HTERT RPE-1 (cell line): ENCODE measurements around the gene OLFM2.
"Not testable (repeated sequence)": the region's sequence is repeated elsewhere in the genome, so short reads cannot be mapped to it uniquely, and the experiment has no call there.

ENCODE experiments used
- in situ Hi-C: fragments of 300-500 bp; cut with MboI; formaldehyde crosslinking; loops from 4 replicates; pipeline ENCODE4 v1.14.3; 2020; ENCODE audit warnings: low sequenced_read_pairs

Gene OLFM2

GRCh38 chr19:9865732-9866501 is 70.4 kb downstream of the OLFM2 start:
- in situ Hi-C loops, result no loop called here

DNA sequence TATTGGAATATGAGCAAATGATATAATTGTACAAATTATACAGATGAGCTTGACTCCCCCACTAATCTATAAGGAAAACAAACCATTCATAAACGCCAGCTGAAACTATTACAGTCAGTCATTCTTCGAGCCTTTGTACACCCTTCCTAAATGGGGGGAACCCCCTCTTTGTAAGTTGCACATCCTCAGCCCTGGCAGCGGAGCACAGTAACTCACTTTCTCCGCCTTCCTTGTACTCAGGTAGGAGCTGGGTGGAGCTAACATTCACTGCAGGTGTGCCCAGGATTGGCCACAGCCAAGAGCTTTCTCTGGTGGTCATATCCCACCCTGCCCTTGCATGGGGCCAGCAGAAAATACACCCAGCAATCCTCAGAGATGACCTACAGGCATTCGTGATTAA is 72.6 kb downstream of the OLFM2 start:
- in situ Hi-C loops, result no loop called here

- in situ Hi-C loops, result no loop called here
These were observed 73.4 kb downstream of the OLFM2 start for GRCh38 chr19:9862938-9863337.

GRCh38 chr19:9861503-9861902 is 74.8 kb downstream of the OLFM2 start:
- in situ Hi-C loops, result no loop called here

DNA sequence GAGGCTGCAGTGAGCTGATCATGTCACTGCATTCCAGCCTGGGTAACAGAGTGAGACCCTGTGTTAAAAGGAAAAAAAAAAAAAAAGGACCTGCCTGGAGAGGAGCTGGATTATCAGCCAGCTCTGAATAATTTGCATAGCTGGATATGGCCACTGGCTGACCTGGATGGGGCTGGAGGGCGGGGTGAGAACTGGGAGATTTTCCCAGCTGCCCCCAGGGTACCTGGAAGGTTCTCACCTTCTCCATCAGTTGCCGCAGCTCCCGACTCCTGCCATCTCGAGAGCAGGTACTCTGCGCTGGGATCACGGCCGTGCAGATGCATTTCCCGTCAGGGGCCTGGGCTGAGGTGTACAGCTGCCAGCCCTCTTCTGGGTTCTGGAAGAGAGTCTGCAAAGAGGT is 75.9 kb downstream of the OLFM2 start:
- in situ Hi-C loops, result no loop called here

DNA sequence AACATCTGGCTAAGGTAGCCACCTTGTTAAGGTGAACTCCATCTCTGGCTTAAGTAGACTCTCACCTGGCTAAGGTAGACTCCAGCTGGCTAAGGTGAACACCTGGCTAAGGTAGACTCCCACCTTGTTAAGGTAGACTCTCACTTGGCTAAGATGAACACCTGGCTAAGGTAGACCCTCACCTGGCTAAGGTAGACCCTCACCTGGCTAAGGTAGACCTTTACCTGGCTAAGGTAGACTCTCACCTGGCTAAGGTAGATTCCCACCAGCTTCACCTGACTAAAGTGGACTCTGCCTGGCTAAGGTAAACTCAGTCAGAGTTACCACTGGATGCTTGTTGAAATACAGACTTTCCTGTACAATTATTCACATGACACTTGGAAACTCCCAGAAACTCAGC is 77.5 kb downstream of the OLFM2 start:
- in situ Hi-C loops, result no loop called here

DNA sequence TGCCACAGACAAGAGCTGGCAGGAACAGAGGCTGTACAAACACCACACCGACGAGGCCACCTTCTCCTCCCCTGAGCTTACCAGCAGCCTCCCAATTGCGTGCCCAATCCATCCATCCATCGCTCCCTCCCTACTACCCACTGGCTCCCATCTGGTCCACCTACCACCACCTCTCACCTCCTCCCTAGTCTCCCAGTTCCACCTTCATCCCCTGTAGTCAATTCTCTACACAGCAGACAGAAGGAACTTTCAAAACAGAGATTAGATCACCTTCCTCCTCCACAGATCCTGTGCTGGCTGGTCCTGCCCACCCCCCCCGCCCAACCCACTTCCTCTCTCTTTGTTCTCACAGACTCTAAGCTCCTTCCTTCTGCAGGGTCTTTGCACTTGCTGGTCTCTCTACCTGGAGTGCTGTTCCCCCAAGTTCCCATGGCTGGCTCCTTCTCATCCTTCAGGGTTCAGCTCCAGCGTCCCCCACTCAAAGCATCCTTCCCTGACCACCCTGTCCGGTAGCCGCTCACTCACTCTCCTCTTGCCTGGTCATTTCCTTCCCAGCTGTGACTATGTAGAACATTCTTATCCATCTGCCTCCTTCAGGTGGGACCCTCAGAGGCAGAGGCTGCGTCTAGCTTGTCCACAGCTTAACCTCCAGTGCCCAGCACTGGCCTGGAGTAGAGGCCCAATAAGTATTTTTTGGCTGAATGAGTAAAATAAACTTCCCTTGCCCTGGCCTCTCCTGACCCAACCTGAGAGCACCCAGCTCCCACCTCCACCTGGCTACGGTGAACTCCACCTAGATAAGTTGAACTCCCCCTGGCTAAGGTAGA is 78.2 kb downstream of the OLFM2 start:
- in situ Hi-C loops, result no loop called here

GRCh38 chr19:9857076-9857721 is 79.1 kb downstream of the OLFM2 start:
- in situ Hi-C loops, result no loop called here

DNA sequence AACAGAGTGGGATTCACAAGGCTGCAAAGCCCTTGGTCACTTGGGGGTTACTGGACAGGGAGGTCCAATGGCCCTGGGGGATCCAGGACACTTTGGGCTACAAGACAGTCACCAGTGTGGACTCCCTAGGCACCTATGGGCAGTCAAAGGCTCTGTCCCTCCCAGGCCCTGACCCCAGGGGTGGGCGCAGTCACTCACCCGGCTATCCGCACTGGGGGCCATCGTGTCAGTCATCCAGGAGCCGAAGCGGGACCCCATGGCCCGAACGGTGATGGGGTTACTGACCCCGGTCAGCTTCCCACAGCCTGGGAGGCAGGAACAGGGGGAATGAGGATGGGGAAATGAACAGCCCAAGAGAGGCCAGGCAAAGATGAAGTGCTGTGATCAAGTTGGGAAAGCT is 79.7 kb downstream of the OLFM2 start:
- in situ Hi-C loops, result no loop called here

- in situ Hi-C loops, result no loop called here
These were observed 82.0 kb downstream of the OLFM2 start for GRCh38 chr19:9854282-9854846.

DNA sequence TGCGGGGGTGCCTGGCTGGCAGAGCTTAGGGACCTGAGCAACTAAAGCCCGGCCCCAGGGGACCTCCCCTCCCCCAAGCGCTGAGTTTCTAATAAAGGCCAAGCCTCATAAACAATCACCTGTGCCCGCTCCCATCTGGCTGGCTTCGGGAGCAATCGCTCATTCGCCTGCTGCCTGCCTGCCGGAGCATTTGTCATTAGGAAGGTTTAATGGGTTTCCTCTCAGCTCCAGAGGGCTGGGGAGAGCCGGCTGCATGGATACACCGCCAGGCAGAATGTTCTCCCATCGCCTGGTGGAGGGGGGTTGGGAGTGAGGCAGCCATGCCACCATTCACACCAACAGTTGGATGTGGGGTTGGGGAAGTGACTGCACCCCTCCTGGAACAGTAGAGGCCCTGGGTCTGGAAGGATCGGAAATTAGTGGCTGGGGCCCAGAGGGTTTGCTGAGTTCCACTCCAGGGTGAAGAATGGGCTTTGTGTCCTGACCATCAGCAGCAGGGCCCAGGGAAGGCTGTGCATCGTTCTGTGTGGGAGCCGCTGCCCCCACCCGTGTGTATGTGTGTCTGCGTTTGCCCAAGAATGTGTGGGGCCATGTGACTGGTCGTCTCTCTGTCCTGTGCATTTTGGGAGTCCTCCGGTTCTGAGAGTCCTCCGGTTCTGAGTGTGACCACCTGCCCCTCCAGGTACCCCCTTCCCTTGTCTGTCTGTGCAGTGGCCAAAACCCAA is 85.9 kb downstream of the OLFM2 start:
- in situ Hi-C loops, result no loop called here

DNA sequence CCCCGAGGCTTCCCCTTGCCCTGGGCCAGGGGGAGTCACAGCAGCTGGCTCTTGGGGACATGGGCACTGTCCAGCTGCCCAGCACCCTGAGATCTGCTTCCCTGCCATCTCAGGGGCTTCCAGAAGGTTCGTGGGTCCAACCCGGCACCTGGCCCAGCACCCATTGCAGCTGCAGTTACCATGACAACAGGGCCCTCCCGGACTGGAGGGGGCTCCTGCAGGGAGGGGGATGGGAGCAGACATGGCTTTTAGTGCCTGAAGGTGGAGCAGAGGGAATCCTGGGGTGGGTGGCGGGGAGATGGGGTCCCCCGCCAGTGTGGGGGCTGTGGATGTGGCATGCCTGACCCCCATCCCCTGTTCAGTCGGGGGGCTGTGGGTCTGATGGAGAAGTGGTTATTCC is 86.5 kb downstream of the OLFM2 start:
- in situ Hi-C loops, result no loop called here

DNA sequence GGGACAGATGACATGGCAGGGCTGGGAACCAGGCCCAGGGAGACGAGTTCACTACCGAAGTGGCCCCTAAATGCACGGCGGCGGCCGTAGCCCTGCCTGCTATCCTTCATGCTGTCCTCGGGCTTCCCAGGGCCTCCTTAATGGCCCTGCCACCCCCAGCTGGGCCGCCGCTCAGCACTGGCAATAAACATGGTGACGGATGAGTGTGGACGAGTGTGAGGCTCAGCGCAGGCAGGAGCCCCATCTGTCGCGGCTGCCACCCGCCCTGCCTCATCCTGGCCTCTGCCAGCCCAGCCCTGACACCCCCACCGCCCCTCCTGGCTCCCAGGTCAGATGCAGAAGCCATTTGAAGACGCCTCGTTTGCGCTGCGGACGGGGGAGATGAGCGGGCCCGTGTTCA is 87.6 kb downstream of the OLFM2 start:
- in situ Hi-C loops, result no loop called here

DNA sequence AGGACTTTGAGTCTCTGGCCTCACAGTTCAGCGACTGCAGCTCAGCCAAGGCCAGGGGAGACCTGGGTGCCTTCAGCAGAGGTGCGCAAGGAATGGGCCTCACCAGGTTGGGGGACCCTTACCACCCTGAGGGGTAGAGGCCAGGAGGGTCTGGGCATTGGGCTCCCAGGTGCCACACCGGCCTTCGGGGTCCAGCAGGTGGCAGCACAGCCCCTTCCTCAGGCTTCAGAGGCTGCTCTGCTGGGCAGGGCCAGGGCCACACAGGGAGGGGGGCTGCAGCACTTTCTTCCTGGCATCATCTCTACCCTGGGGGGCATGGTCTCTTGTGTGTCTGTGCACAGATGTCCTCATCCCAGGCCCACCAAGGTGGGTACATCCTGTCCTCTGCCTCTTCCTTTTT is 88.3 kb downstream of the OLFM2 start:
- in situ Hi-C loops, result no loop called here

GRCh38 chr19:9847087-9847671 is 89.1 kb downstream of the OLFM2 start:
- in situ Hi-C loops, result no loop called here

DNA sequence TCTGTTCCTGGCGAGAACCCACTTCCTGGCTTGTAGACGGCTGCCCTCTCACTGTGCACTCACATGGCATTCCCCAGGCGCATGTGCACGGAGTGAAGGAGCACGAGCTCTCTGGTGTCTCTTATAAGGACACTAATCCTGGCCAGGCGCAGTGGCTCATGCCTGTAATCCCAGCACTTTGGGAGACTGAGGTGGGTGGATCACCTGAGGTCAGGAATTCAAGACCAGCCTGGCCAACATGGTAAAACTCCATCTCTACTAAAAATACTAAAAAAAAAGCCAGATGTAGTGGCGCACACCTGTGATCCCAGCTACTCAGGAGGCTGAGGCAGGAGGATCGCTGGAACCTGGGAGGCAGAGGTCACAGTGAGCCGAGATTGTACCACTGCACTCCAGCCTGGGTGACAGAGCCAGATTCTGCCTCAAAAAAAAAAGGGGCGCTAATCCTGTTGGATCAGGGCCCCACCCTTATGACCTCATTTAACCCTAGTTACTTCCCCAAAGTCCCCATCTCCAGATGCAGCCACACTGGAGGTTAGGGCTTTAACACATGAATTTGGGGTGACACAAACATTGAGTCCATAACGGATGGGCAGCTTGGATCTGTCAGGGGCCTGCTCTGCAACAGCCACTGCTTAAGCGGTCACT is 92.6 kb downstream of the OLFM2 start:
- in situ Hi-C loops, result not testable (repeated sequence)

DNA sequence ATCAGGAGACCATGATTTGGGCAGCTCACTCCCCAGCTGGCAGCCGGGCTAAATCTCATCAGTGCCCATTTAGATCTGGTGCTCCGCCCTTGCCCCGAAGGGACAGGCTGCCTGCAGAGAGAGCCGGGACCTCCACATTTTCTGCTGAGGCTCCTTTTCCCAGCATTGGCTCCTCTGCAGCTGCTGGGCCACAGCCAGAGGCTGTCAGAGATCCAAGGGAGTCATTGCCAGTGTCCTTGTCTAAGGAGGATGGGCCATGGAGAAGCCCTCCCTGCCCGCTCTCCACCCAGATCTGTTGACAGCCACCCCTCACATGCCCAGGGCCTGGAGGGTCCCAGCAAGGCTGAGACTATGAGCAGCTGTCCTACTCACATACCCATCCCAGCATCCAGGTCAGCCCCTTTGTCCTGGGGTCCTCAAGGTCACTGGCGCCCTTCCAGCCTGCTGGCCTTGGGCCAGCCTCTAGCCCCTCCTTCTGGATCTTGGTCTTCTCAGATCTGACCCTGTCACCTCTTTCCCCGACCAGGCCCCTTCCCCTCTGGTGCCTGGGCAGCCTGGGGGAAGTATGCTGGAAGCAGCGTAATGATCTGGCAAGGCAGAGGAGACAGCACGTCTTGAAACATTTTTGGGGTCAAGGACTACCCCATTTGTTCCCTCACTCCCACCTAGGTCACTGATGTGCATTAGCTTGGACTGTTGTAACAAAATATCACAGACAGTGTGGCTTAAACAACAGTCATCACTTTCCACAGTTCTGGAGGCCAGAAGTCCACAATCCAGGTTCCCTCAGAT is 93.3 kb downstream of the OLFM2 start:
- in situ Hi-C loops, result no loop called here

- in situ Hi-C loops, result no loop called here
These were observed 96.9 kb downstream of the OLFM2 start for GRCh38 chr19:9839415-9839814.

DNA sequence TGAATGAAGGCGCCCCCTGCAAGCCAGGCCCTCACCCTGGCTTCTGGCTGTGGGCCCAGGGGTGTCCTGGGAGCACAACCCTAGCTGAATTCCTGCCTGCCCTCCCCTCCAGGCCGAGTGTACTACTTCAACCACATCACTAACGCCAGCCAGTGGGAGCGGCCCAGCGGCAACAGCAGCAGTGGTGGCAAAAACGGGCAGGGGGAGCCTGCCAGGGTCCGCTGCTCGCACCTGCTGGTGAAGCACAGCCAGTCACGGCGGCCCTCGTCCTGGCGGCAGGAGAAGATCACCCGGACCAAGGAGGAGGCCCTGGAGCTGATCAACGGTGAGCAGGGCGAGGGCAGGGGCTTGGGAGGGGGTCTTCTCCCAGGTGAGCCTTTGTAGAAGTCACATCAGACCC is 98.0 kb downstream of the OLFM2 start:
- in situ Hi-C loops, result no loop called here
